ENCODE measurements around the gene TMEM144.
A peak's percentile ranks its signal among the peaks of the same experiment; 100 is the strongest.
"Not testable (repeated sequence)": the region's sequence is repeated elsewhere in the genome, so short reads cannot be mapped to it uniquely, and the experiment has no call there.

TMEM144 gene

GRCh38 chr4:158253350-158253980 lies 43.2 kb downstream of the TMEM144 start:
- TF ChIP-seq TAF1 (IDR thresholded peaks at IDR 0.05; ENCODE audit: borderline replicate concordance, low read depth, low read length) (no peak), POLR2A (IDR thresholded peaks at IDR 0.05; ENCODE audit: low read depth, low read length) (no peak), POLR2AphosphoS5 (IDR thresholded peaks at IDR 0.05; ENCODE audit: low read depth, low read length) (no peak)
- DNase-seq (ENCODE audit: insufficient read length) (peak; percentile 5), FAIRE-seq (peak; percentile 74)

GRCh38 chr4:158254292-158254691 lies 44.0 kb downstream of the TMEM144 start:
- DNase-seq (ENCODE audit: insufficient read length): no peak
- FAIRE-seq: no peak
- TF ChIP-seq POLR2A (IDR thresholded peaks at IDR 0.05; ENCODE audit: low read depth, low read length) (no peak), TAF1 (IDR thresholded peaks at IDR 0.05; ENCODE audit: borderline replicate concordance, low read depth, low read length) (no peak), POLR2AphosphoS5 (IDR thresholded peaks at IDR 0.05; ENCODE audit: low read depth, low read length) (no peak)

DNA sequence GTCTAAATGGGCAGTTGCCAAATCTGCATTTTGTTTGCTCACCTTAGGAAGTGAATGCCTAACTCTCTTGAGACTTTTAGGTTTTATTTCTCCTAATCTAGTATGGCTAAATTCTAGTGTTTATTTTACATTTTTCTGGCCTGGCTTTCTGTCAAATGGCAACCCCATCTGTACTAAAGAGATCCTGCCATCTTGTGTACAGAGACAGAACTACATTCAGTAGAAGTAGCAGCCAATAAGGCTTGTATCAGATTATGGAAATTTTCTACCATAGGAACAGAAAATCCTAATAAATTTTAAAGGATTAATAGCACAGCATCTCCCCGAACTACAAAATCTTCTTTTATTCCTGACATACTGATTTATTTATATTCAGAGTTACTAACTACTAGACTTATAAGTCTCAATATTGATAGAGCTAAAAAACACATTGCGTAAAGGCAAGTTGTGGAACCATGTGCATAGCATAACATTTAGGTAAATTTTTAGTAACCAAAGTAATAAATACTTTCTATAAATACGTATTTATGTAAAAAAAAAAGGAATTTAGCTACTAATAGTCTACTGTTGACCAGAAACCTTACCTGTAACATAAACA lies 45.5 kb downstream of the TMEM144 start:
- TF ChIP-seq TAF1 (IDR thresholded peaks at IDR 0.05; ENCODE audit: borderline replicate concordance, low read depth, low read length) (no peak), POLR2AphosphoS5 (IDR thresholded peaks at IDR 0.05; ENCODE audit: low read depth, low read length) (no peak)
- FAIRE-seq: peak; percentile 33
- DNase-seq (ENCODE audit: insufficient read length): no peak

DNA sequence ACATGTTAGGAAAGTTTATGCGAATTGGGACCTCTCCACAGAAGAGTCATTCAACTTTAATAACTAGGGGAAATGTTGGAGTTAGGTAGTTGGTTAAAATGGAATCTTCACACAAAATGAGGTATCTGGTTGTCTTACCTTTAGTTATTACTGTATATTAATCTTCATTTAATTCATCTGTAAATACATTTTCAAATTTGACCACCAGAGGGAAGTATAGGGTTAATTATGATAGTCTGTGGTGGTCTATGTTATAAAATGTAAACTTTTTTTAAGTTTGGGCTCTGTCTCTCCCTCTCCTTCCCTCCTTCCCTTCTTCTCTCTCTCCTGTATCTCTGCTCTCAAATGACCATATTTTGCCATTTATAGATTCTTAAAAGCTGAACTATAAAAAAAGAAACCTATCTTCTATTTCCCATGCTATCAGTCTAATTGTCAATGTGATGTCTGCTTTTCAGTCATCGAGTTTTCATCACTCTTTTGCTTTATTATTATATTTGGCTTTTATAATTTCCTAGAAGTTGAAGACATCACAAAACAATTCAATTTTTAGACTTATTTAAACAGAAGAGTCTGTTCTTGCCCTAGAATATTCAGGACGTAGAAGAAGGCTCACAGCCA lies 49.8 kb downstream of the TMEM144 start:
- TF ChIP-seq POLR2AphosphoS5 (IDR thresholded peaks at IDR 0.05; ENCODE audit: low read depth, low read length): no peak
- TF ChIP-seq POLR2A (IDR thresholded peaks at IDR 0.05; ENCODE audit: low read depth, low read length): no peak
- TF ChIP-seq TAF1 (IDR thresholded peaks at IDR 0.05; ENCODE audit: borderline replicate concordance, low read depth, low read length): no peak
- DNase-seq (ENCODE audit: insufficient read length): no peak
- no peak for FAIRE-seq

DNA sequence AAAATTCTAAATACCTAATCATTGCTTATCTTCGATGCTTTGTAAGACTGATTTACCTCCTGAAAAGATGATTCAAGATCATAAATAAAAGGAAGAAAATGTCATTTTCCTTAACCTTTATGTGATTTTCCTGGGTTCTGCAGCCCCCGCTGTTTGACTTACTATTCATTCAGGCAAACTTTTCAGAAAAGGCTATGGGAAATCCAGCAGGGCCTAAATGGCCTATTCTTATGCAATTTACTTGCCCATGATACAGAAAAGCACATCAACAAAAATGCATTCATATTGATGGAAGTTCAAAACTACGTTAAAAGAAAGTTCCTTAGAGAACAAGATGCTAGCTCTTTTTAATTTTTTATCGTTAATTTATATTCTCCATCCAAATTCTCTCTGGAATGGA lies 51.2 kb downstream of the TMEM144 start:
- TF ChIP-seq TAF1 (IDR thresholded peaks at IDR 0.05; ENCODE audit: borderline replicate concordance, low read depth, low read length) (no peak), POLR2AphosphoS5 (IDR thresholded peaks at IDR 0.05; ENCODE audit: low read depth, low read length) (no peak), POLR2A (IDR thresholded peaks at IDR 0.05; ENCODE audit: low read depth, low read length) (no peak)
- no peak for DNase-seq (ENCODE audit: insufficient read length)

GRCh38 chr4:158268553-158268952 lies 58.3 kb downstream of the TMEM144 start:
- TF ChIP-seq POLR2A (IDR thresholded peaks at IDR 0.05; ENCODE audit: low read depth, low read length) (no peak), TAF1 (IDR thresholded peaks at IDR 0.05; ENCODE audit: borderline replicate concordance, low read depth, low read length) (no peak), POLR2AphosphoS5 (IDR thresholded peaks at IDR 0.05; ENCODE audit: low read depth, low read length) (no peak)
- no peak for FAIRE-seq
- DNase-seq (ENCODE audit: insufficient read length): no peak

More for the DNA sequence above, 51.2 kb downstream of the TMEM144 start:
- no peak for FAIRE-seq

DNA sequence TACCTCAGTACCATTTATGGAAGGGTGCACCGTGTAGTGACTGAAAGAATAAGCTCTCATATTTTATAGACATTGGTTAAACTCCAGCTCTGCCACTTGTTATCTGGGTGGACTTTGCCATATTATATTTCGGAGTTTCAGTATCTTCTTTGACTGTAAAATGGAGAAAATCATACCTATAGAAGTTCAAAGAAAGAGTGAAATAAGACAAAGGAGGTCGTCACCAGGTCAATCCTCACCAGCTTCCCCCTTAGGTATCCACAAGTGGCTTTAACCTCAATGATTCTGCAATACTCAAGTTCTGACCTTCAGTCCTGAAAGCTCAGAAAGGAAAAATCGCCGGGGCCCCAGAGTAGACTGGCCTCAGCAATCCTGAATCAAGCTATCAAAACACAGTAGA lies 64.3 kb downstream of the TMEM144 start:
- DNase-seq (ENCODE audit: insufficient read length) (no peak), FAIRE-seq (no peak)
- no peak for TF ChIP-seq POLR2AphosphoS5 (IDR thresholded peaks at IDR 0.05; ENCODE audit: low read depth, low read length)
- TF ChIP-seq TAF1 (IDR thresholded peaks at IDR 0.05; ENCODE audit: borderline replicate concordance, low read depth, low read length): no peak
- no peak for TF ChIP-seq POLR2A (IDR thresholded peaks at IDR 0.05; ENCODE audit: low read depth, low read length)

GRCh38 chr4:158277558-158277957 lies 67.3 kb downstream of the TMEM144 start:
- TF ChIP-seq POLR2A (IDR thresholded peaks at IDR 0.05; ENCODE audit: low read depth, low read length) (no peak), TAF1 (IDR thresholded peaks at IDR 0.05; ENCODE audit: borderline replicate concordance, low read depth, low read length) (no peak), POLR2AphosphoS5 (IDR thresholded peaks at IDR 0.05; ENCODE audit: low read depth, low read length) (no peak)
- FAIRE-seq (no peak), DNase-seq (ENCODE audit: insufficient read length) (no peak)

- DNase-seq (ENCODE audit: insufficient read length); FAIRE-seq: not testable (repeated sequence)
Observed at GRCh38 chr4:158279052-158279451, 68.8 kb downstream of the TMEM144 start.

DNA sequence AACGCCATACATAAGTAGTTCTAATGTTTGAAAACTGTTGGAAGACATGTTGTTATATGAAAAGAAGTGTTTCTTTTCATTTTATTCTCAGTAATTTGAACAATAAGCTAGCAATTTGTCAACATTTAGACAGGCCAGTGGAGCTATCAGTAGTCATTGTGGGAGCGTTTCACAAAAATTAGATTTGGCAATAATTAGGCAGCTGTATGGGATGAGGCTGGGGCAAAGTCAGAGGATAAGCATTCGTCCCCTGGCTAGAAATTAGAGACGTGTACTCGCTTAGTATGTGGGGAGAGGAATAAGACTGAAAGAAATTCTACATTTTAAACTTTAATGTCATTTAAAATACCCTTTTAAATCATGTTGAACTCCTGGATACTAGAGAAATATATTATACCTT lies 70.6 kb downstream of the TMEM144 start:
- no peak for TF ChIP-seq TAF1 (IDR thresholded peaks at IDR 0.05; ENCODE audit: borderline replicate concordance, low read depth, low read length)
- TF ChIP-seq POLR2A (IDR thresholded peaks at IDR 0.05; ENCODE audit: low read depth, low read length): no peak
- TF ChIP-seq POLR2AphosphoS5 (IDR thresholded peaks at IDR 0.05; ENCODE audit: low read depth, low read length): no peak
- FAIRE-seq: no peak
- DNase-seq (ENCODE audit: insufficient read length): no peak

- no peak for FAIRE-seq
- no peak for TF ChIP-seq POLR2A (IDR thresholded peaks at IDR 0.05; ENCODE audit: low read depth, low read length)
- TF ChIP-seq POLR2AphosphoS5 (IDR thresholded peaks at IDR 0.05; ENCODE audit: low read depth, low read length): no peak
- TF ChIP-seq TAF1 (IDR thresholded peaks at IDR 0.05; ENCODE audit: borderline replicate concordance, low read depth, low read length): no peak
- DNase-seq (ENCODE audit: insufficient read length): no peak
Observed at GRCh38 chr4:158282252-158282651, 72.0 kb downstream of the TMEM144 start.
